GM12873 (cell line): ENCODE data around the gene ZBTB12.

ENCODE experiments used
- CTCF ChIP-seq: IDR thresholded peaks from 2 replicates; pipeline ENCODE4 v1.5.1; 2012; ENCODE audit warnings: low read depth, mild to moderate bottlenecking, moderate library complexity, low read length, control low read depth; ENCODE audit not compliant: insufficient read depth; ENCODE audit errors: missing control alignments

ZBTB12 gene

GRCh38 chr6:31888276-31889258 is 13.3 kb downstream of the ZBTB12 start:
- TF ChIP-seq CTCF = peak; percentile 79

GRCh38 chr6:31887173-31888007 is 14.5 kb downstream of the ZBTB12 start:
- TF ChIP-seq CTCF = no peak

- TF ChIP-seq CTCF = no peak
Observed at GRCh38 chr6:31886541-31886991, 15.3 kb downstream of the ZBTB12 start.

- no peak for TF ChIP-seq CTCF
Observed at GRCh38 chr6:31884528-31885035, 17.3 kb downstream of the ZBTB12 start.

- no peak for TF ChIP-seq CTCF
Observed at GRCh38 chr6:31883676-31884075, 18.2 kb downstream of the ZBTB12 start.

- TF ChIP-seq CTCF = no peak
Observed at GRCh38 chr6:31882344-31882743, 19.5 kb downstream of the ZBTB12 start.
